HCT116 (cell line): ENCODE measurements around the gene ZNF697. TPM values are rescaled to one million over a fixed set of nuclear protein-coding genes. Genes with fewer than 3 reads are reported as not detected.

Source experiments
- ATAC-seq: fragments of 200-7000 bp; cut with Tn5 transposase; 2 replicates; pipeline ENCODE4 v1.9.1; 2020; ENCODE audit warnings: mild to moderate bottlenecking, moderate library complexity
- BruUV-seq: library from RNA; stranded (reverse); fragments of 400-500 nt; replicated peaks from 2 replicates; lab custom pipeline; 2021; lab: Mats Ljungman, UMichigan
- CTCF ChIA-PET: fragments of 300-600 bp; sonication (Branson Sonifier 250); formaldehyde crosslinking; loops from one replicate; lab custom pipeline; 2021; ENCODE audit warnings: antibody characterized with exemption; lab: Charles Lee
- POLR2A ChIA-PET: fragments of 300-600, 350-600 bp; sonication (Branson Sonifier 250); formaldehyde crosslinking; loops from one replicate; lab custom pipeline; 2021; ENCODE audit warnings: antibody characterized with exemption; lab: Charles Lee
- RAD21 ChIA-PET, 2 experiments: fragments of 300-600 bp; sonication (Branson Sonifier 250); formaldehyde crosslinking; loops; one replicate each; lab custom pipeline; 2023; ENCODE audit warnings: low total read pairs in 2 of 2; ENCODE audit not compliant: uncharacterized antibody in 2 of 2, unreplicated experiment in 2 of 2, low non-redundant PET in 1 of 2; lab: Charles Lee
- DNase-seq: peaks from one replicate; pipeline ENCODE4 v3.0.0-alpha.2; 2010; ENCODE audit warnings: low read depth, low spot score
- H2AFZ ChIP-seq: fragments of 200-600 bp; shearing (Covaris generic), sonication (generic); 2 replicates; pipeline ENCODE4 v1.6.1; 2017; ENCODE audit warnings: low read depth, mixed run types, mixed read lengths, antibody characterized with exemption, low read length; ENCODE audit not compliant: poor library complexity, severe bottlenecking
- H3K27ac ChIP-seq: 2 replicates; pipeline ENCODE4 v1.5.1; 2012; ENCODE audit warnings: low read depth, low read length
- H3K27me3 ChIP-seq: fragments of 200-600 bp; sonication (generic); 2 replicates; pipeline ENCODE4 v1.6.1; 2016; ENCODE audit warnings: mixed run types, low read length, mixed read lengths; ENCODE audit not compliant: insufficient read depth
- H3K36me3 ChIP-seq, 2 experiments: fragments of 200-500 bp in 1 of 2; fragments of 200-600 bp in 1 of 2; sonication (Bioruptor generic) in 1 of 2; sonication (generic) in 1 of 2; 2 replicates each; pipeline versions ENCODE4 v1.5.1 to v1.6.1; 2014 to 2016; ENCODE audit warnings: low read length in 2 of 2, inconsistent platforms in 1 of 2, mixed read lengths in 1 of 2, mixed run types in 1 of 2; ENCODE audit not compliant: insufficient read depth in 2 of 2, control insufficient read depth in 1 of 2
- H3K4me1 ChIP-seq, 2 experiments: fragments of 200-600 bp in 1 of 2; sonication (generic) in 1 of 2; 2 replicates each; pipeline versions ENCODE4 v1.5.1 to v1.6.1; 2012 to 2017; ENCODE audit warnings: low read length in 2 of 2, inconsistent platforms in 1 of 2, mild to moderate bottlenecking in 1 of 2, mixed read lengths in 1 of 2, mixed run types in 1 of 2, moderate library complexity in 1 of 2; ENCODE audit not compliant: insufficient read depth in 2 of 2, control insufficient read depth in 1 of 2
- H3K4me2 ChIP-seq: fragments of 200-600 bp; sonication (generic); 2 replicates; pipeline ENCODE4 v1.6.1; 2017; ENCODE audit warnings: mixed run types, low read length, mixed read lengths
- H3K4me3 ChIP-seq, 2 experiments: fragments of 200-600 bp in 1 of 2; sonication (generic) in 1 of 2; replicated peaks in 1 of 2; 2 replicates each; pipeline ENCODE4 v1.5.1; 2011 to 2016; ENCODE audit warnings: low read length in 2 of 2, control low read depth in 1 of 2, low read depth in 1 of 2, mild to moderate bottlenecking in 1 of 2, mixed read lengths in 1 of 2, mixed run types in 1 of 2
- H3K79me2 ChIP-seq: fragments of 200-600 bp; sonication (generic); 2 replicates; pipeline ENCODE4 v1.6.1; 2017; ENCODE audit warnings: mild to moderate bottlenecking, mixed run types, low read length, moderate library complexity, mixed read lengths; ENCODE audit not compliant: insufficient read depth
- H3K9ac ChIP-seq: fragments of 200-600 bp; sonication (generic); 2 replicates; pipeline ENCODE4 v1.6.1; 2016; ENCODE audit warnings: low read length, mixed read lengths
- H3K9me2 ChIP-seq: fragments of 200-600 bp; sonication (generic), shearing (Covaris generic); 2 replicates; pipeline ENCODE4 v1.6.1; 2017; ENCODE audit warnings: mixed run types, mild to moderate bottlenecking, moderate library complexity; ENCODE audit not compliant: insufficient read depth
- H3K9me3 ChIP-seq, 2 experiments: fragments of 200-500 bp in 1 of 2; fragments of 200-600 bp in 1 of 2; sonication (Bioruptor generic) in 1 of 2; sonication (generic) in 1 of 2; 2 replicates each; pipeline ENCODE4 v1.6.1; 2014 to 2017; ENCODE audit warnings: low read length in 2 of 2, mixed read lengths in 2 of 2, inconsistent platforms in 1 of 2, low read depth in 1 of 2, mild to moderate bottlenecking in 1 of 2, mixed run types in 1 of 2, moderate library complexity in 1 of 2; ENCODE audit not compliant: control insufficient read depth in 1 of 2, insufficient read depth in 1 of 2
- H4K20me1 ChIP-seq: fragments of 200-600 bp; sonication (generic), shearing (Covaris generic); 2 replicates; pipeline ENCODE4 v1.6.1; 2017; ENCODE audit warnings: mixed run types, mild to moderate bottlenecking, moderate library complexity; ENCODE audit not compliant: insufficient read depth
- EGR1 ChIP-seq: IDR thresholded peaks from 2 replicates; pipeline ENCODE4 v1.6.1; 2012; ENCODE audit warnings: low read depth
- ELF1 ChIP-seq: IDR thresholded peaks from 2 replicates; pipeline ENCODE4 v1.6.1; 2012; ENCODE audit warnings: low read depth, borderline replicate concordance
- FOSL1 ChIP-seq: IDR thresholded peaks from 2 replicates; pipeline ENCODE4 v1.6.1; 2012; ENCODE audit warnings: low read depth
- POLR2A ChIP-seq: IDR thresholded peaks from 2 replicates; pipeline ENCODE4 v1.7.0; 2011; ENCODE audit warnings: borderline replicate concordance; ENCODE audit not compliant: insufficient read depth, insufficient read length; ENCODE audit errors: extremely low read depth
- SP1 ChIP-seq: IDR thresholded peaks from 2 replicates; pipeline ENCODE4 v1.6.1; 2012; ENCODE audit warnings: low read depth
- ZBTB33 ChIP-seq: IDR thresholded peaks from 2 replicates; pipeline ENCODE4 v1.6.1; 2011; ENCODE audit warnings: mild to moderate bottlenecking, low read length, moderate library complexity; ENCODE audit not compliant: insufficient replicate concordance; ENCODE audit errors: extremely low read depth
- ZFX ChIP-seq: fragments of 450-650 bp; IDR thresholded peaks from 2 replicates; pipeline ENCODE4 v1.6.1; 2017
- intact Hi-C: fragments of 100-400 bp; cut with micrococcal nuclease; formaldehyde crosslinking; loops from 2 replicates; pipeline ENCODE4 v1.10.0; 2022
- total RNA-seq: library from RNA; stranded (reverse); gene quantifications from one replicate; pipeline ENCODE4 v1.2.1, GENCODE V29; 2021; ENCODE audit not compliant: unreplicated experiment
- TF ChIP-seq, protein P1 (sequence below): IDR thresholded peaks from 2 replicates; pipeline ENCODE4 v1.6.1; 2012; ENCODE audit warnings: low read depth

ZNF697 gene
- total RNA-seq, 1 experiment from 2014 or later = 5.9 TPM

DNA sequence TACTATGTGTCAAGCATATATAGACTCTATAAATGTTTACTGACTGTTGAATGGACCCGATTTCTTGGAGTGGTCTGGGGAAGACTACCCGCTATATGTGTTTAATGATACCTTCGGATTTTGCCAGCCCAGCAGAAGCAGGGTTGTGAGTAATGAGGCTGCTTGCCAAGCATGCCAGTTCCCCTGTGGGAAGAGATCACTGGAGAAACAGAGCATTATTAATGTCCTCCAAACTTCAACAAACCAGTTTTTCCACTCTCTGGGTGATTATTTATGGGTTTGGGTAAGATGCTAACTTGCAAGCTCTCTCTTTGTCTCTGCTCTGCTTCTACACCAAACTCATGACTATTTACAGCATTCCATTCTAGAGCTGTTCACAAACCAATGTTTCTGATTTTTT lies 38.6 kb upstream of the ZNF697 start:
- BruUV-seq = no TSS peak
- ATAC-seq (peak; percentile 36; the same call in 1 of the 2 replicates), DNase-seq (no peak)

GRCh38 chr1:119683893-119684292 lies 35.8 kb upstream of the ZNF697 start:
- no peak overlapping the region for H3K9ac ChIP-seq
- H3K4me3 ChIP-seq = no peak overlapping the region
- POLR2A ChIA-PET = no interaction called here
- intact Hi-C loops = no loop called here
- H3K27me3 ChIP-seq = no peaks in the 10 kb centered on the region
- H3K79me2 ChIP-seq = no peaks in the 10 kb centered on the region
- H2AFZ ChIP-seq = no peak overlapping the region
- DNase-seq = no peak
- BruUV-seq = no TSS peak
- H3K4me2 ChIP-seq = no peak overlapping the region
- CTCF ChIA-PET = interaction anchor here (2.3 kb wide), 1 partner anchor 9 kb away, joined by 14 read pairs; no protein-coding TSS in a partner anchor
- RAD21 ChIA-PET = no interaction called here
- peaks cover 0 to 19% of the 10 kb centered on the region in 2 experiments; a peak in 3 of 4 replicates for H3K4me1 ChIP-seq
- no peaks in the 10 kb centered on the region for H3K9me2 ChIP-seq
- H3K27ac ChIP-seq = no peak overlapping the region
- H4K20me1 ChIP-seq = no peaks in the 10 kb centered on the region
- no peak for ATAC-seq
- H3K36me3 ChIP-seq = no peaks in the 10 kb centered on the region
- H3K9me3 ChIP-seq = no peaks in the 10 kb centered on the region
- TF ChIP-seq EGR1 (no peak), POLR2A (no peak), ZFX (no peak), FOSL1 (no peak), ELF1 (no peak), ZBTB33 (no peak)

More for the DNA sequence above, 38.6 kb upstream of the ZNF697 start:
- Histone ChIP-seq H3K4me3 (no peak overlapping the region), H3K4me2 (peak overlapping the region; percentile 16), H2AFZ (peak overlapping the region; percentile 65), H3K27ac (no peak overlapping the region), H3K36me3 (no peaks in the 10 kb centered on the region), H4K20me1 (no peaks in the 10 kb centered on the region), H3K4me1 (peaks cover 0 to 19% of the 10 kb centered on the region in 2 experiments; a peak in 3 of 4 replicates), H3K27me3 (no peaks in the 10 kb centered on the region), H3K9ac (no peak overlapping the region), H3K9me3 (no peaks in the 10 kb centered on the region), H3K79me2 (no peaks in the 10 kb centered on the region), H3K9me2 (no peaks in the 10 kb centered on the region)
- ChIA-PET CTCF (interaction anchor here (1.7 to 2.7 kb wide), 3 partner anchors 11 to 25 kb away, joined by 4 to 12 read pairs (median 11); partner anchors contain the start of gene PHGDH), POLR2A (interaction anchor here (1.5 kb wide), 1 partner anchor 38 kb away, joined by 3 read pairs; the partner anchor contains the start of gene ZNF697), RAD21 (no interaction called here)
- 0 out of 2 replicates have a peak, but pooled peaks have one; percentile 21 for TF ChIP-seq SP1
- TF ChIP-seq EGR1 = no peak
- TF ChIP-seq, protein P1, sequence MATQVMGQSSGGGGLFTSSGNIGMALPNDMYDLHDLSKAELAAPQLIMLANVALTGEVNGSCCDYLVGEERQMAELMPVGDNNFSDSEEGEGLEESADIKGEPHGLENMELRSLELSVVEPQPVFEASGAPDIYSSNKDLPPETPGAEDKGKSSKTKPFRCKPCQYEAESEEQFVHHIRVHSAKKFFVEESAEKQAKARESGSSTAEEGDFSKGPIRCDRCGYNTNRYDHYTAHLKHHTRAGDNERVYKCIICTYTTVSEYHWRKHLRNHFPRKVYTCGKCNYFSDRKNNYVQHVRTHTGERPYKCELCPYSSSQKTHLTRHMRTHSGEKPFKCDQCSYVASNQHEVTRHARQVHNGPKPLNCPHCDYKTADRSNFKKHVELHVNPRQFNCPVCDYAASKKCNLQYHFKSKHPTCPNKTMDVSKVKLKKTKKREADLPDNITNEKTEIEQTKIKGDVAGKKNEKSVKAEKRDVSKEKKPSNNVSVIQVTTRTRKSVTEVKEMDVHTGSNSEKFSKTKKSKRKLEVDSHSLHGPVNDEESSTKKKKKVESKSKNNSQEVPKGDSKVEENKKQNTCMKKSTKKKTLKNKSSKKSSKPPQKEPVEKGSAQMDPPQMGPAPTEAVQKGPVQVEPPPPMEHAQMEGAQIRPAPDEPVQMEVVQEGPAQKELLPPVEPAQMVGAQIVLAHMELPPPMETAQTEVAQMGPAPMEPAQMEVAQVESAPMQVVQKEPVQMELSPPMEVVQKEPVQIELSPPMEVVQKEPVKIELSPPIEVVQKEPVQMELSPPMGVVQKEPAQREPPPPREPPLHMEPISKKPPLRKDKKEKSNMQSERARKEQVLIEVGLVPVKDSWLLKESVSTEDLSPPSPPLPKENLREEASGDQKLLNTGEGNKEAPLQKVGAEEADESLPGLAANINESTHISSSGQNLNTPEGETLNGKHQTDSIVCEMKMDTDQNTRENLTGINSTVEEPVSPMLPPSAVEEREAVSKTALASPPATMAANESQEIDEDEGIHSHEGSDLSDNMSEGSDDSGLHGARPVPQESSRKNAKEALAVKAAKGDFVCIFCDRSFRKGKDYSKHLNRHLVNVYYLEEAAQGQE = no peak
- intact Hi-C loops = no loop called here
